Bronchial epithelial cell (primary cell): ENCODE results near the gene ME1. TPM values are rescaled to one million over a fixed set of nuclear protein-coding genes. Genes with fewer than 3 reads are reported as not detected.
A peak's percentile ranks its signal among the peaks of the same experiment; 100 is the strongest.
"Not testable (repeated sequence)": the region's sequence is repeated elsewhere in the genome, so short reads cannot be mapped to it uniquely, and the experiment has no call there.

Source experiments
- DNase-seq: peaks from one replicate; pipeline ENCODE4 v3.0.0-alpha.2; 2010; ENCODE audit warnings: low read depth
- FAIRE-seq: peaks from 2 replicates; lab custom pipeline; 2011; peaks lifted over from hg19 to GRCh38; lab: Jason Lieb, UNC
- H3K27me3 ChIP-seq: 2 replicates; pipeline ENCODE4 v1.5.1; 2011; ENCODE audit warnings: low read length; ENCODE audit not compliant: control insufficient read depth, insufficient read depth
- H3K36me3 ChIP-seq: 2 replicates; pipeline ENCODE4 v1.5.1; 2011; ENCODE audit warnings: low read length; ENCODE audit not compliant: control insufficient read depth, insufficient read depth
- H3K4me3 ChIP-seq: 2 replicates; pipeline ENCODE4 v1.5.1; 2011; ENCODE audit warnings: mild to moderate bottlenecking, low read depth, low read length, control low read depth
- total RNA-seq: library from RNA; depleted of rRNA; stranded (reverse); fragments of >200 nt; gene quantifications from 2 replicates; pipeline ENCODE4 v1.2.1, GENCODE V29; 2014
- TF ChIP-seq, protein P1 (sequence below): IDR thresholded peaks from 2 replicates; pipeline ENCODE4 v1.5.1; 2011; ENCODE audit warnings: mild to moderate bottlenecking, moderate library complexity, low read length, control low read depth, inconsistent platforms; ENCODE audit not compliant: insufficient read depth, severe bottlenecking

Gene ME1
- total RNA-seq, 1 donor from 2014 or later: 18.2 TPM

DNA sequence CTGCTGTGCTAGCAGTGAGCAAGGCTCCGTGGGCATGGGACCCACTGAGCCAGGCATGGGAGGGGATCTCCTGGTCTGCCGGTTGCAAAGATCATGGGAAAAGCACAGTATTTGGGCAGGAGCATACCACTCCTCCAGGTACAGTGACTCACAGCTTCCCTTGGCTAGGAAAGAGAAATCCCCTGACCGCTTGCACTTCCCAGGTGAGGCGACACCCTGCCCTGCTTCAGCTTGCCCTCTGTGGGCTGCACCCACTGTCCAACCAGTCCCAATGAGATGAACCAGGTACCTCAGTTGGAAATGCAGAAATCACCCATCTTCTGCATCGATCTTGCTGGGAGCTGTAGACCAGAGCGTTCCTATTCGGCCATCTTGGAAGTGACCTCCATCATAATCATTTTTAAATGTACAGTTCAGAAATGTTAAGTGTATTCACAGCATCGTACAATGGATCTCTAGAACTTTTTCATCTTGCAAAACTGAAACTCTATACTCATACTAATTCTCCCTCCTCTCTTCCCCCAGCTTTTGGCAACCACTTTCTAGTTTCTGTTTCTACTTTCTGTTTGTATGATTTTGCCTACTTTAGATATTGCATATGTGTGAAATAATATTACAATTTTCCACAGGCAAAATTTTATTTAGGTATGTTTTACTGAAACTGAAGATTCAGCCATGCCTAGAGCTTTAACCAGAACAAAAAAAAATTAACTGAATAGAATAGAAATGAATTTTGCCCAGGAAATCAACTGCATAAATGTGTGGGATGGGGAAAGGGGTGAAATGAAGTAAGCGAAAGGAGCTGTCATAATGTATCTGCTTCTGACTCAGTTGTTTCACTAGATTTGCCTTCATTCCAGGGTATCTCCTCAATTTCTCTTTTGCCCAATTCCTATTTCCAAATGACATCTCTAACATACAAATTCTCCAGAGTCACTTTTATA is 137.7 kb downstream of the ME1 start:
- DNase-seq (no peak), FAIRE-seq (no peak)
- Histone ChIP-seq H3K36me3 (peaks cover 1% of the 10 kb centered on the region), H3K27me3 (no peaks in the 10 kb centered on the region), H3K4me3 (no peak overlapping the region)
- TF ChIP-seq, protein P1, sequence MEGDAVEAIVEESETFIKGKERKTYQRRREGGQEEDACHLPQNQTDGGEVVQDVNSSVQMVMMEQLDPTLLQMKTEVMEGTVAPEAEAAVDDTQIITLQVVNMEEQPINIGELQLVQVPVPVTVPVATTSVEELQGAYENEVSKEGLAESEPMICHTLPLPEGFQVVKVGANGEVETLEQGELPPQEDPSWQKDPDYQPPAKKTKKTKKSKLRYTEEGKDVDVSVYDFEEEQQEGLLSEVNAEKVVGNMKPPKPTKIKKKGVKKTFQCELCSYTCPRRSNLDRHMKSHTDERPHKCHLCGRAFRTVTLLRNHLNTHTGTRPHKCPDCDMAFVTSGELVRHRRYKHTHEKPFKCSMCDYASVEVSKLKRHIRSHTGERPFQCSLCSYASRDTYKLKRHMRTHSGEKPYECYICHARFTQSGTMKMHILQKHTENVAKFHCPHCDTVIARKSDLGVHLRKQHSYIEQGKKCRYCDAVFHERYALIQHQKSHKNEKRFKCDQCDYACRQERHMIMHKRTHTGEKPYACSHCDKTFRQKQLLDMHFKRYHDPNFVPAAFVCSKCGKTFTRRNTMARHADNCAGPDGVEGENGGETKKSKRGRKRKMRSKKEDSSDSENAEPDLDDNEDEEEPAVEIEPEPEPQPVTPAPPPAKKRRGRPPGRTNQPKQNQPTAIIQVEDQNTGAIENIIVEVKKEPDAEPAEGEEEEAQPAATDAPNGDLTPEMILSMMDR: no peak

DNA sequence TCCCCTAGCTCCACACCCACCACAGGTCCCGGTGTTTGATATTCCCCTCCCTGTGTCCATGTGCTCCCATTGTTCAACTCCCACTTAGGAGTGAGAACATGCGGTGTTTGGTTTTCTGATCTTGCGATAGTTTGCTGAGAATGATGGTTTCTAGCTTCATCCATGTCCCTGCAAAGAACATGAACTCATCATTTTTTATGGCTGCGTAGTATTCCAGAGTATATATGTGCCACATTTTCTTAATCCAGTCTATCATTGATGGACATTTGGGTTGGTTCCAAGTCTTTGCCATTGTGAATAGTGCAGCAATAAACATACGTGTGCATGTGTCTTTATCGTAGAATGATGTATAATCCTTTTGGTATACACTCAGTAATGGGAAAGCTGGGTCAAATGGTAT is 143.6 kb downstream of the ME1 start:
- FAIRE-seq, H3K4me3 ChIP-seq, DNase-seq, H3K27me3 ChIP-seq, H3K36me3 ChIP-seq: not testable (repeated sequence)

DNA sequence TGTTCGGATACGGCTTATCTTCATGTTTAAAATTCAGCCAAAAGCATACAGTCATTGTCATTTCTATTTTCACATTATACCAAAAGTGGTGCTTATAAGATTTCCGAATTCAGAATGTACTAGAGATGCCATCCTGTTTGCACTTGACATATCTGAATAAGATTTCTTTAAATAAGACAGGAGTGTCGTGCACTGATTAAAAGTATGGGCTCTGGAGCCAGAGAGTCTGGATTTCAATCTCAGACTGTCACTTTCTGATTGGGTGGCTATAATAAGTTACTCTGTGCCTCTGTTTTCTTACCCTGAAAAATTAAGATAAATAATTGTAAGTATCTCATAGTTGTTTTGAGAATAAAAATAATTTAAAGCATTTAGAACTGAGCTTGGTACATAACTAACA is 144.9 kb downstream of the ME1 start:
- H3K27me3 ChIP-seq: no peaks in the 10 kb centered on the region
- no peak overlapping the region for H3K4me3 ChIP-seq
- DNase-seq: no peak
- FAIRE-seq: no peak
- TF ChIP-seq, protein P1: no peak
- H3K36me3 ChIP-seq: no peaks in the 10 kb centered on the region

DNA sequence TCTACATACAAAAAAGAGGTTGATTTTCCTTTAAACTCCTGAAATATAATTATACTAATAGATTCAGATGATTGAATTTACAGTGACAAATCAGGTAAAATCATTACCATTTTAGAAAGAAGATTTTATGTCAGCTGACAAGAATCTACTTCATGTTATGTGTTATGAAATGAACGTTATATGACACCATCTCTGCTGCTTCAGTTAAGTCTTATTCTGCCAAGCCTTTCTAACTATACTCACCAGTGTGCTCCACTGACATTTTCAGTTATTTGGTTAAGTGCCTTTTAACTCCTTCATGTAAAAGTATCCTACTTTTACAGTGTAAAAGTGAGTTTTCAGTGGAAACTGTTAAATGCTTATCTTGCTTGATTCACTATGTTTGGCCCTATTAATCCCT is 157.3 kb downstream of the ME1 start:
- DNase-seq: no peak
- peaks cover 2% of the 10 kb centered on the region for H3K36me3 ChIP-seq
- H3K4me3 ChIP-seq: no peak overlapping the region
- no peaks in the 10 kb centered on the region for H3K27me3 ChIP-seq
- TF ChIP-seq, protein P1: no peak
- no peak for FAIRE-seq

DNA sequence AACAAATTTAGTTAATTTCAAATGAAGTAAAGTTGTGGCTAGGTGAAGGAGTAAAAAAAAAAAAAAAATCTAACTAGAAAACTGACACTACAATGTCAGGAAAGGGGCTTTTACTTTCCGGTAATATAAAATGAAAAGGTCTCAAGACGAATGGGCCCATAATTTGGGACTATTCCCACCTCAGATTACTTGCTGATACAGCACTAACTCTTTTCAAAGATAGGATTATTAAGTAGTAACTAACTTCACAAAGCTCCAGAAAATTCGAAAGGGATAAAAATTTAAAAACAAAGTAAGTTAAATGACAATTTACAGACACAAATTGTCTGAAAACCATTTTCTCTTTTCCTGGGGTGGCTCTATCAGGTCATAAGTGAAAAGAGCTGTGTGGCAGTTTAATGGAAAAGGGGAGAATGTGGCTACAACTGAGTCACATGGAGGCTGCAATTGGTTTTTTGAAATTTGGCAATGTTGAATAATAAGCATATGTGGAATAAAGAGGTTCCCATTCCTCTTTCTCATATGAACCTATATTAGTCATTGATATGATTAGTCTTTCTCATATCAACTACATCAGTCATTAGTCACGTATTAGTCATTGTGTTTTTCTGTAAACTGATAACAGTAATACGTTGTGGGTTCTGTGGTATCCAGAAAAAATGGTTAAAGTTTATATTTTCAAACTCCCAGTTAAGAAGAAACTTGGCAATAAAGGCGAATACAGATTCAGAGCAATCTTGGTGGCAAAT is 159.7 kb downstream of the ME1 start:
- TF ChIP-seq, protein P1: no peak
- peak; percentile 96 for DNase-seq
- no peak overlapping the region for H3K4me3 ChIP-seq
- no peaks in the 10 kb centered on the region for H3K27me3 ChIP-seq
- FAIRE-seq: no peak
- peaks cover 1% of the 10 kb centered on the region for H3K36me3 ChIP-seq

DNA sequence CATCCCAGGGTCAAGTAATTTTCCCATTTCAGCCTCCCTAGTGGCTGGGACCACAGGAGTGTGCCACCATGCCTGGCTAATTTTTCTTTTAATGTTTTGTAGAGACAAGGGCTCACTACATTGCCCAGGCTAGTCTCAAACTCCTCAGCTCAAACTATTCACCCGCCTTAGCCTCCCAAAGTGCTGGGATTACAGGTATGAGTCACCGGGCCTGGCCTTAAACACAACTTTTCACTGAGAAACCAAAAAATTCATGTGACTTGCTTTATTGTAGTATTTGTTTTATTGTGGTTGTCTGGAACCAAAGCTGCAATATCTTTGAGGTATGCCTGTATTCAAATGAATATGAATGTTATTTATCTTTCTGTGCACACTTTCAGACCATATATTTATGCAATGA is 165.5 kb downstream of the ME1 start:
- TF ChIP-seq, protein P1: no peak
- no peaks in the 10 kb centered on the region for H3K36me3 ChIP-seq
- no peak overlapping the region for H3K4me3 ChIP-seq
- H3K27me3 ChIP-seq: no peaks in the 10 kb centered on the region
- FAIRE-seq (no peak), DNase-seq (peak; percentile 51)
